ENCODE data around the gene FAM200B.

DNA sequence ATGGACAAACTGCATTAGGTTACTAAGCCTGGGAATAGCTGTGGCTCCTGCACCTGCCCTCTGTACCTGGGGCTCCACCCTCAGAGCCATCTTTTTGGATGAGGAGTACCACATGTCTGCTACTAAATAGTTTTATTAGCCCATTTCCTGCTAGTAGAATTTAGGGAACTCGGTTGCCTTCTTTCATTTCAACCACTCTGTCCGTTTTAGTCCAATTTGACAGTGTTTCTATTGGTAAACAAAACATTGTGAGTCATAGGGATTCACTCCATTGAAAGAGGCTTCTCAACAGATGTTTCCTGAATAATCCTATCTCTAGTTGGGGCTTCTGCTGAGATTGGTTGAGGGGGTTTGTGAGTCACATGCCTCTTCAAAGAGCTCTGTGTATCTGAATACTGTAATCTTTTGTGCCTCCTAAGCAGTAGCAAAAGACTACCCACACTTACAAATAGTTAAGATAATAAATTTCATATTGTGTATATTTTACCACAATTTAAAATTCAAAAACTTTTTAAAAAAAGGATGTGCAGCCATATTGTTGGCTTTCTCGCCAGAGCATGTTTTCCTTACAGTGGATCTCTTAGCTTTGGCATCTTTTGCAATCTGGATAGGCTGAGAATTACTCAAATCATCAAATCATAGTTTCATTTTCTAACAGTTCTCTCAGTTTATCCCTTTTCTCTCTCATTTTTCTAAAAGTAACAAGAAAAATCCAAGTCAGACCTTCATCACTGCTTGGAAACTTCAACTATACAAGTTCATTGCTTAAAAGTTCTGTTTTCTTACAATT, 9.9 kb downstream of the FAM200B start:
- TF ChIP-seq, protein P1, sequence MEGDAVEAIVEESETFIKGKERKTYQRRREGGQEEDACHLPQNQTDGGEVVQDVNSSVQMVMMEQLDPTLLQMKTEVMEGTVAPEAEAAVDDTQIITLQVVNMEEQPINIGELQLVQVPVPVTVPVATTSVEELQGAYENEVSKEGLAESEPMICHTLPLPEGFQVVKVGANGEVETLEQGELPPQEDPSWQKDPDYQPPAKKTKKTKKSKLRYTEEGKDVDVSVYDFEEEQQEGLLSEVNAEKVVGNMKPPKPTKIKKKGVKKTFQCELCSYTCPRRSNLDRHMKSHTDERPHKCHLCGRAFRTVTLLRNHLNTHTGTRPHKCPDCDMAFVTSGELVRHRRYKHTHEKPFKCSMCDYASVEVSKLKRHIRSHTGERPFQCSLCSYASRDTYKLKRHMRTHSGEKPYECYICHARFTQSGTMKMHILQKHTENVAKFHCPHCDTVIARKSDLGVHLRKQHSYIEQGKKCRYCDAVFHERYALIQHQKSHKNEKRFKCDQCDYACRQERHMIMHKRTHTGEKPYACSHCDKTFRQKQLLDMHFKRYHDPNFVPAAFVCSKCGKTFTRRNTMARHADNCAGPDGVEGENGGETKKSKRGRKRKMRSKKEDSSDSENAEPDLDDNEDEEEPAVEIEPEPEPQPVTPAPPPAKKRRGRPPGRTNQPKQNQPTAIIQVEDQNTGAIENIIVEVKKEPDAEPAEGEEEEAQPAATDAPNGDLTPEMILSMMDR (conservative IDR thresholded peaks at IDR 0.05), result no peak
- TF ChIP-seq ZFX (IDR thresholded peaks at IDR 0.05), result no peak
